GM11168 (cell line): Measurements from ENCODE around the gene PI4KA.

Experiments
- in situ Hi-C: fragments of 300-500 bp; cut with MboI; formaldehyde crosslinking; loops from one replicate; pipeline ENCODE4 v1.12.0; 2022; ENCODE audit warnings: low sequenced_read_pairs; ENCODE audit not compliant: unreplicated experiment

The PI4KA gene

GRCh38 chr22:20882855-20883254 is 24.2 kb upstream of the PI4KA start:
- in situ Hi-C loops: no loop called here

GRCh38 chr22:20881869-20882815 is 23.5 kb upstream of the PI4KA start:
- in situ Hi-C loops: no loop called here

GRCh38 chr22:20881231-20881630 is 22.6 kb upstream of the PI4KA start:
- in situ Hi-C loops: no loop called here

- in situ Hi-C loops: no loop called here
These were observed 19.1 kb upstream of the PI4KA start for GRCh38 chr22:20877715-20878114.

- in situ Hi-C loops: no loop called here
These were observed 16.7 kb upstream of the PI4KA start for GRCh38 chr22:20875296-20875695.

GRCh38 chr22:20873214-20873613 is 14.6 kb upstream of the PI4KA start:
- in situ Hi-C loops: no loop called here

- in situ Hi-C loops: no loop called here
These were observed 10.6 kb upstream of the PI4KA start for GRCh38 chr22:20869234-20869633.

- in situ Hi-C loops: no loop called here
These were observed 9.7 kb upstream of the PI4KA start for GRCh38 chr22:20868025-20868962.

- in situ Hi-C loops: no loop called here
These were observed 8.8 kb upstream of the PI4KA start for GRCh38 chr22:20867179-20868024.

GRCh38 chr22:20866736-20867135 is 8.1 kb upstream of the PI4KA start:
- in situ Hi-C loops: no loop called here

- in situ Hi-C loops: no loop called here
These were observed 7.3 kb upstream of the PI4KA start for GRCh38 chr22:20865875-20866445.

GRCh38 chr22:20865331-20865730 is 6.7 kb upstream of the PI4KA start:
- in situ Hi-C loops: no loop called here

- in situ Hi-C loops: no loop called here
These were observed 5.7 kb upstream of the PI4KA start for GRCh38 chr22:20864186-20864908.

- in situ Hi-C loops: no loop called here
These were observed 4.8 kb upstream of the PI4KA start for GRCh38 chr22:20863366-20863765.

- in situ Hi-C loops: no loop called here
These were observed 3.9 kb upstream of the PI4KA start for GRCh38 chr22:20862540-20862939.

GRCh38 chr22:20859615-20860014 is 1.0 kb upstream of the PI4KA start:
- in situ Hi-C loops: no loop called here

- in situ Hi-C loops: no loop called here
These were observed 585 bp downstream of the PI4KA start for GRCh38 chr22:20857838-20858614.

- in situ Hi-C loops: no loop called here
These were observed 1.4 kb downstream of the PI4KA start for GRCh38 chr22:20857247-20857643.
